SK-N-MC (cell line): ENCODE data around the gene SLC39A11.

Experiments used
- EZH2 ChIP-seq: fragments of 200-600 bp; sonication (generic); IDR thresholded peaks from one replicate; pipeline ENCODE4 v1.6.1; 2017; ENCODE audit warnings: antibody characterized with exemption
- POLR2AphosphoS5 ChIP-seq: IDR thresholded peaks from 2 replicates; pipeline ENCODE4 v1.6.1; 2012; ENCODE audit warnings: mild to moderate bottlenecking, low read depth, low read length, borderline replicate concordance

DNA sequence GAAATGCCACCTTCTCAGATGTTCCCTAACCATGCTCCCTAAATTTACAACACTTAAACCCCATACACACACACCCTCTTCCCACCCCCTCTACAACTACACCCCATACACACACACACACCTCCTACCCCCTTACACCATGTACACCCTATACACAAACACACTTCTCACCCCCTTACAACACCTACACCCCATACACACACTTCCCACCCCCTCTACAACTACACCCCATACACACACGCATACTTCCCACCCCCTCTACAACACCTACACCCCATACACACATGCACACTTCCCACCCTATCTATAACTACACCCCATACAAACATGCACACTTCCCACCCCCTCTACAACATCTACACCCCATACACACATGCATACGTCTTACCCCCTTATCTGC is 172.0 kb downstream of the SLC39A11 start:
- TF ChIP-seq POLR2AphosphoS5 (no peak), EZH2 (no peak)
